Hippocampal formation (tissue), 2 donors: Measurements from ENCODE around the gene CRYGB.
"Not testable (repeated sequence)": the region's sequence is repeated elsewhere in the genome, so short reads cannot be mapped to it uniquely, and the experiment has no call there.

Experiments used
- DNase-seq, 2 donors: peaks; one replicate each; lab custom pipeline; 2025; lab: John Stamatoyannopoulos, UW

Gene CRYGB

DNA sequence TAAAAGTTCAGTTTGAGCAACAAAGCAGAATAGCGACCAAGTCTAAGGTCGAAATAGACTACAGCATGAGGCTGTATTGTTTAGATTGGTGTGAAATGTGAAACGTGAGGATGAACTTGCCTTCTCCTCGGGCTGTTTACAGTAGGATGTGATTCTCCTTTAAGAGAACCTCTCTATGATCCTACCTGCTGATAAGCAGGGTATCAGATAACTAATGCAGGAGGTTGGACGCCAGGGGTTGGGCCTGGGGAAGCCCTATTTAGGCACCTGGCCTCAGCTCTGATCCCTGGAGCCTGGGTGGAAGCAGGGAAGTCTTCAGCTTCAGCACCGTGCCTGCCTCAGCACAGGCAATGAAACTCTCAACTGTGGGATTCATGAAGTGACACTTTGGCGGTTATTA lies 33.0 kb downstream of the CRYGB start:
- DNase-seq: no peak

DNA sequence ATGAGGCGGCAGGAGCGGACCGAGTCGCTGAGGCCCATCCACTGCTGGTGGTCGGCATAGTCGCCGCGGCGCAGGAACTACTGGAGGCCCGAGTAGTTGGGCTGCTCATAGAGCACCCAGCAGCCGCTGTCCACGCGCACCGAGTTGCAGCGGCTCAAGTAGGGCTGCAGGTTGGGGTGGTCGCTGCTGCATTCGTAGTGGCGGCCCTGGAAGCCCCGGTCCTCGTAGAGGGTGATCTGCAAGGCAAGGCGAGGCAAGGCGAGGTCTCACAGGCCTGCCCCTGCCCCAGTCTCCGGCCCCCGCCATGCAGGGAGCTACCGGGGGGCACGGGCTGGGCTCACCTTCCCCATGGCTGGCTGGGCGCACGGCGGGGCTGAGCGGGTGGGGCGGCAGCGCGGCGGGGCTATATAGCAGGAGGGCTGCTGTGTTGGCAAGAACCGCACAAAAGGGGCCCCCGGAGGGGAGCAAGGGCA lies 33.6 kb downstream of the CRYGB start:
- DNase-seq: not testable (repeated sequence)

DNA sequence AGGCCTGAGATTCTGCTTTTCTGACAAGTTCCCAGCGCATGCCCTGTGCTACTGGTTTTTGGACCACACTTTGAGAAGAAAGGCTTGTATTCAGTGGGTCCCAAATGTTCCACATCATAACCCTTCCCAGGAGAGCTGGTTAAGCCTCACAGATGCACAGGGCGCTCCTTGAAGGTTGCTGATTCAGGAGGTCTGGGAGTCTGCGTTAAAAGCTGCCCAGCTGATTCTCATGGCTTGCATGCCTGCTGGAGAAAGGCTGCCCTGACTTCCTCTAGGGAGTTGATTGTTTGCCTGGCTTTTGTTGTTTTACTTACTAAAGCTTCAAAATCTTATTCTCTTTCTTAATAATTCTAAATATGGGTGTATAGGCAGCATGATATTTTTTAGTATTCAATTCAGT lies 42.3 kb downstream of the CRYGB start:
- no peak for DNase-seq

DNA sequence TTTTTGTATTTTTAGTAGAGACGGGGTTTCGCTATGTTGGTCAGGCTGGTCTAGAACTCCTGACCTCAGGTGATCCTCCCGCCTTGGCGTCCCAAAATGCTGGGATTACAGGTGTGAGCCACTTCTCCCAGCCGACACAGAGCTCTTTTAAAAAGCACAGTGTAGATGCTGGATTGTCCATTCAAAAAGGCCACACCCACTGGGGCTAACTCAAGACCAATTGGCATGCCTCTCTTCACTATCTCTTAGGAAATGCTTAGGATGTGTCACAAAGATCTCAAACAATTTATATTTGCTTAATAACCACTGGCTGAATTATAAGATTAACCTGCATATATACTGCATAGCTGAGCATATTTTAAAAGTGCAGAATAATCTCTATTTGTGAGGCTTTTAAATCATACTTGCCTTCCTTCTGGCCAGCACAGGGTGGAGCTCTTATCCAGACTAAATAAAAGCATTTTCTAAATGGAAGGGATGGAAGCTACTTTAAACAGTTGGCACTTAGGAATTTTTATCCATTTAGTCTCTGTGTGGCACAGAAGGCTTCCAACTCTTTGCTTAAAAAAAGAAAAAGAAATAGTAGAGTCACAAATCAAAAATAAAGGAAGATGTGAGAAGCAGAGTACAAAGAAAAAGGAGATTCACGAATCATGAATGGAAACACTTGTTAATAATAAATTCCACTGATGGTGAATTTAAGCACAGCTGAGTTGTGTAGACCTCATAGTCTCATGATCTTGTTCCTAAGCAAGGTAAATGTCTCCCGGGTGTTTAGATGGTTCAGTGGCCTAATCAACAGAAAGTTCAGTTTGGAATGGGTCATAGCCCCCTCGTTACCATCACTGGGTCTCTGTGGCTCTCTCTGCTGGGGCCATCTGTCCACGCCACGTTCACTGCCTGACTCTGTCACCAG lies 44.0 kb downstream of the CRYGB start:
- peak in 1 of 2 donors; percentile 39 for DNase-seq

- no peak for DNase-seq
These were observed 46.1 kb downstream of the CRYGB start for GRCh38 chr2:208099682-208100470.

- DNase-seq: not testable (repeated sequence)
These were observed 47.3 kb downstream of the CRYGB start for GRCh38 chr2:208098701-208099100.

GRCh38 chr2:208098267-208098666 lies 47.7 kb downstream of the CRYGB start:
- no peak for DNase-seq

- DNase-seq: no peak
These were observed 48.2 kb downstream of the CRYGB start for GRCh38 chr2:208097801-208098200.

- no peak for DNase-seq
These were observed 48.6 kb downstream of the CRYGB start for GRCh38 chr2:208097313-208097712.

DNA sequence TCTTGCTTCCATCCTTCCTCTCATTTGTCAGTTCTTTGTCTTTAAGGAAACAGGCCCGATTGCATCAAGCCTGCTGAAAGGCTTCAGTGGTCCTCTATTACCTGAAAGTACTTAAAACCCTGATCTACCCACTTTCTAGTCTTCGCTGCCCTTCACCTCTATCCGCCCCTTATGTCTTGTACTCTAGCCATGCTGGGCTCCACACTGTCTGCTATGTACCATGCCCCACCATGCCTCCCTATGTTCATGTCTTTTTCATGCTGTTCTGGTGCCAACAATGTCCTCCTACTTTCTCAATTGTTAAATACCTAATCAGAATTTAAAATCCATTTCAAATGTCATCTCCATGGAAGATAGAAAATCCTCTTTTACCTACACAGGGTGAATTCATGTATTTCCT lies 49.9 kb downstream of the CRYGB start:
- DNase-seq: no peak

- no peak for DNase-seq
These were observed 52.8 kb downstream of the CRYGB start for GRCh38 chr2:208093128-208093527.
